Suprapubic skin (tissue), 4 donors: ENCODE measurements around the gene DRD3. TPM values are rescaled to one million over a fixed set of nuclear protein-coding genes. Genes with fewer than 3 reads are reported as not detected.

ENCODE experiments used
- DNase-seq, 2 donors: peaks; one replicate each; pipeline ENCODE4 v3.0.0-alpha.2; 2019; ENCODE audit warnings: low spot score in 2 of 2
- H3K27ac ChIP-seq: fragments of 200-600 bp; sonication (generic); one replicate; pipeline ENCODE4 v1.5.1; 2019
- H3K27me3 ChIP-seq: fragments of 200-600 bp; sonication (generic); one replicate; pipeline ENCODE4 v1.5.1; 2019
- H3K36me3 ChIP-seq: fragments of 200-600 bp; sonication (generic); one replicate; pipeline ENCODE4 v1.5.1; 2019
- H3K4me1 ChIP-seq: fragments of 200-600 bp; sonication (generic); one replicate; pipeline ENCODE4 v1.5.1; 2019
- H3K4me3 ChIP-seq: fragments of 200-600 bp; sonication (generic); one replicate; pipeline ENCODE4 v1.5.1; 2019; ENCODE audit warnings: mild to moderate bottlenecking
- H3K9me3 ChIP-seq: fragments of 200-600 bp; sonication (generic); one replicate; pipeline ENCODE4 v1.5.1; 2019
- EP300 ChIP-seq: sonication (generic); formaldehyde crosslinking; IDR thresholded peaks from one replicate; pipeline ENCODE4 v1.6.1; 2017; ENCODE audit warnings: antibody characterized with exemption
- POLR2A ChIP-seq, 2 donors: fragments of 450-650 bp; IDR thresholded peaks; one replicate each; pipeline ENCODE4 v1.6.1; 2017; ENCODE audit warnings: antibody characterized with exemption in 2 of 2, mild to moderate bottlenecking in 2 of 2, moderate library complexity in 2 of 2
- POLR2AphosphoS5 ChIP-seq, 3 donors: sonication (generic); formaldehyde crosslinking; IDR thresholded peaks; one replicate each; pipeline ENCODE4 v1.6.1; 2017; ENCODE audit warnings: antibody characterized with exemption in 3 of 3
- WGBS: methylation state at CpG from one replicate; pipeline ENCODE4 v1.1.5; 2018; 5-methylcytosine and 5-hydroxymethylcytosine counted together
- total RNA-seq, 4 donors: library from RNA; depleted of rRNA; stranded (reverse); fragments of >200 nt; gene quantifications; one replicate each; pipeline ENCODE4 v1.1.0, GENCODE V29; 2016
- TF ChIP-seq, protein P1 (sequence below), 2 donors: fragments of 200-600 bp in 1 of 2; fragments of 450-650 bp in 1 of 2; sonication (generic) in 1 of 2; IDR thresholded peaks; one replicate each; pipeline ENCODE4 v1.5.1; 2016 to 2019; ENCODE audit warnings: antibody characterized with exemption in 2 of 2, mild to moderate bottlenecking in 1 of 2, moderate library complexity in 1 of 2

The DRD3 gene
- total RNA-seq, 4 donors from 2014 or later, result not detected

DNA sequence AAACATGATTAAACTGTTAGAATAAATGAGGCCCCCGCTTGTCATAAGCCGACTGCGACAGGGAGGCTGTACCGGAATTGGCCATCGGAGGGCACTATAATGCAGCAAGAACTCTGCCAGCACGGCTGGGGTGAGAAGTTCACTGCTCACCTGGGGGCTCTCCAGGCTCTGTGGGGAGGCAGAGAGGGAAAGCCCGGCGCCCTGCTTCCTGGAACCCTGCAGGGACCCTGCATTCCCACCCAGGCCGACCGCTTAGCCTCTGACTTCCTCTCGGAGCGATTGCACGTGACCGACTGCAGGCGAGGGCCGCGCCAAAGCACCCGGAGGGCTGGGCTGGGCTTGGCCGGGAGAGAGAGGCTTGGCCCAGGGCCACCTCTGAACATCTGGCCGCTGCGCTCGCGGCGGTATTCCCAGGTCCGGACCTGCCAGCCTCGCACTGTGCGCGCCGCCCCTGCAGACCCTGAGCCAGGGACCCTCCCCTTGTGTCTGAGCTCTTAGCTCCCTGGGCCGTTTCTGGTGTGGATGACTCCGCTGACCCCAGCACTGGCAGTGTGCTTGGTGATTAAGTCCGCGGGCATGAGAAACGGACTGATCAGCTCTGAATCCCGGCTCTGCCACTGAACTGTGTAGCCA is 26.2 kb downstream of the DRD3 start:
- TF ChIP-seq POLR2A (IDR thresholded peaks at IDR 0.05), result no peak
- TF ChIP-seq POLR2AphosphoS5 (IDR thresholded peaks at IDR 0.05), result peak in 1 of 3 donors; percentile 16
- TF ChIP-seq, protein P1, sequence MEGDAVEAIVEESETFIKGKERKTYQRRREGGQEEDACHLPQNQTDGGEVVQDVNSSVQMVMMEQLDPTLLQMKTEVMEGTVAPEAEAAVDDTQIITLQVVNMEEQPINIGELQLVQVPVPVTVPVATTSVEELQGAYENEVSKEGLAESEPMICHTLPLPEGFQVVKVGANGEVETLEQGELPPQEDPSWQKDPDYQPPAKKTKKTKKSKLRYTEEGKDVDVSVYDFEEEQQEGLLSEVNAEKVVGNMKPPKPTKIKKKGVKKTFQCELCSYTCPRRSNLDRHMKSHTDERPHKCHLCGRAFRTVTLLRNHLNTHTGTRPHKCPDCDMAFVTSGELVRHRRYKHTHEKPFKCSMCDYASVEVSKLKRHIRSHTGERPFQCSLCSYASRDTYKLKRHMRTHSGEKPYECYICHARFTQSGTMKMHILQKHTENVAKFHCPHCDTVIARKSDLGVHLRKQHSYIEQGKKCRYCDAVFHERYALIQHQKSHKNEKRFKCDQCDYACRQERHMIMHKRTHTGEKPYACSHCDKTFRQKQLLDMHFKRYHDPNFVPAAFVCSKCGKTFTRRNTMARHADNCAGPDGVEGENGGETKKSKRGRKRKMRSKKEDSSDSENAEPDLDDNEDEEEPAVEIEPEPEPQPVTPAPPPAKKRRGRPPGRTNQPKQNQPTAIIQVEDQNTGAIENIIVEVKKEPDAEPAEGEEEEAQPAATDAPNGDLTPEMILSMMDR (IDR thresholded peaks at IDR 0.05), result peak; percentile 66 to 90
- TF ChIP-seq EP300, result no peak
- WGBS, result under 1% methylated on average over 28 of the region's 35 CpGs
- Histone ChIP-seq H3K4me3 (peak overlapping the region; percentile 53), H3K27ac (no peak overlapping the region), H3K9me3 (no peaks in the 10 kb centered on the region), H3K36me3 (no peaks in the 10 kb centered on the region), H3K27me3 (no peaks in the 10 kb centered on the region), H3K4me1 (peaks cover 9% of the 10 kb centered on the region)
- peak; percentile 85 to 88 for DNase-seq

GRCh38 chr3:114151091-114151490 is 27.8 kb downstream of the DRD3 start:
- no peak overlapping the region for H3K27ac ChIP-seq
- 88% methylated on average over 3 of the region's 3 CpGs for WGBS
- H3K36me3 ChIP-seq, result no peaks in the 10 kb centered on the region
- H3K4me3 ChIP-seq, result no peak overlapping the region
- no peaks in the 10 kb centered on the region for H3K27me3 ChIP-seq
- no peaks in the 10 kb centered on the region for H3K9me3 ChIP-seq
- no peak for DNase-seq
- H3K4me1 ChIP-seq, result peaks cover 9% of the 10 kb centered on the region
- TF ChIP-seq, protein P1 (IDR thresholded peaks at IDR 0.05), result no peak
- TF ChIP-seq EP300 (no peak), POLR2AphosphoS5 (IDR thresholded peaks at IDR 0.05) (no peak), POLR2A (IDR thresholded peaks at IDR 0.05) (no peak)

GRCh38 chr3:114147251-114147650 is 31.6 kb downstream of the DRD3 start:
- Histone ChIP-seq H3K27me3 (no peaks in the 10 kb centered on the region), H3K9me3 (no peaks in the 10 kb centered on the region), H3K4me3 (no peak overlapping the region), H3K27ac (no peak overlapping the region), H3K4me1 (peaks cover 18% of the 10 kb centered on the region), H3K36me3 (no peaks in the 10 kb centered on the region)
- no peak for DNase-seq
- TF ChIP-seq POLR2A (IDR thresholded peaks at IDR 0.05) (no peak), POLR2AphosphoS5 (IDR thresholded peaks at IDR 0.05) (no peak), EP300 (no peak)
- TF ChIP-seq, protein P1 (IDR thresholded peaks at IDR 0.05), result no peak
- WGBS, result 93% methylated on average over 9 of the region's 9 CpGs

GRCh38 chr3:114144909-114145688 is 33.8 kb downstream of the DRD3 start:
- Histone ChIP-seq H3K27ac (no peak overlapping the region), H3K4me3 (no peak overlapping the region), H3K4me1 (peaks cover 16% of the 10 kb centered on the region), H3K36me3 (no peaks in the 10 kb centered on the region), H3K27me3 (no peaks in the 10 kb centered on the region), H3K9me3 (no peaks in the 10 kb centered on the region)
- no peak for DNase-seq
- 53% methylated on average over 7 of the region's 7 CpGs for WGBS
- no peak for TF ChIP-seq POLR2A (IDR thresholded peaks at IDR 0.05)

GRCh38 chr3:114143817-114144216 is 35.0 kb downstream of the DRD3 start:
- WGBS, result 80% methylated on average over 1 of the region's 1 CpG
- no peak for DNase-seq

DNA sequence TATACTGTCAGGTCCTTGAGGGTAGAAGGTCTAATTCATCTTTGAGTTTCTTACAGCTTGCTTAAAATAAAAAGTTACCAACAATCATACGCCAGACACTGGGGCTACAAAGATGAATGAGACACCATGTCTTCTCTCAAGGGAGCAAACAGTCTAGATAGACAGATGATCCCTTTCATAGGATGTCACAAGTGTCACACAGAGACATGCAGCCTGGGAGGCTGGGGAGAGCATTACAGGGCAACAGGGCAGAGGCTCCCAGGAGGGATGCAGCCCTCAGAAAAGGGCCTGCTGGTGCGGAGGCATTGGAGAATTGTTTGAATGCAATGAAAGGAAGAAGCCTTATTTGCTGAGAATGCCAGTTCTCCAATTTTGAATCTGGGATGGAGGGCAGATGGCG is 39.0 kb downstream of the DRD3 start:
- no peak for DNase-seq
- Histone ChIP-seq H3K36me3 (no peaks in the 10 kb centered on the region), H3K27ac (no peak overlapping the region), H3K4me1 (peaks cover 10% of the 10 kb centered on the region), H3K4me3 (no peak overlapping the region), H3K9me3 (no peaks in the 10 kb centered on the region), H3K27me3 (no peaks in the 10 kb centered on the region)
- TF ChIP-seq POLR2AphosphoS5 (IDR thresholded peaks at IDR 0.05) (no peak), EP300 (no peak), POLR2A (IDR thresholded peaks at IDR 0.05) (no peak)
- TF ChIP-seq, protein P1 (IDR thresholded peaks at IDR 0.05), result no peak
- 86% methylated on average over 3 of the region's 3 CpGs for WGBS

More at GRCh38 chr3:114143817-114144216, 35.0 kb downstream of the DRD3 start:
- peaks cover 16% of the 10 kb centered on the region for H3K4me1 ChIP-seq
- no peak for TF ChIP-seq POLR2AphosphoS5 (IDR thresholded peaks at IDR 0.05)
- H3K27me3 ChIP-seq, result no peaks in the 10 kb centered on the region
- no peak overlapping the region for H3K4me3 ChIP-seq
- H3K27ac ChIP-seq, result no peak overlapping the region
- H3K36me3 ChIP-seq, result no peaks in the 10 kb centered on the region
- H3K9me3 ChIP-seq, result no peaks in the 10 kb centered on the region
